ENCODE results near the gene NUDT13. TPM values are rescaled to one million over a fixed set of nuclear protein-coding genes. Genes with fewer than 3 reads are reported as not detected.

NUDT13 gene
- total RNA-seq (1.3 TPM), polyA plus RNA-seq (2.1 TPM)

DNA sequence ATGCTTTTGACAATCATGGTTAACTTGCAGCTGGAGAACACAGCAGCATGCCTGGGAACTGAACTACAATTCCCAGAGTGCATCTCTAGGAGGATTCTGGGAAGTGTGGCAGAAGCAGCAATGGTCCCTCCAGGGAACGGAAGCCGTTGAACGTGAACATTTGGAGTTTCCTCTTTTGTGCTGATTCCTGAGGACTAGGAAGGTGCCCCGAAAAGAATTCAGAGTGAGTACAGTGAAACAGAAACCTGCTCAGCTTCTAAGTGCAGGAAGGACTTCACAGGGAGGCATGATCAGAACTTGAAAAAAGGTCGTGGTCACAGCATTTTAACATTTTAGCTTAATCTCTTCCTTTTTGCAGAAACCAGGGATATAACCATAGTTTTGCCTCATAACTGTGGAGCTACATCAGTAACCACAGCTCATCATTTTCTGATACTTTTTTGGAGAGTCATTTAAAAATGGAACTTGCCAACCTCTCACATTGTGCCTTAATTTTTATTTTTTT is at the start of gene NUDT13:
NUDT13 (plus strand) TSS at position 111 of the 505 bp plus-strand sequence. CDS start 3,911 bp downstream, outside the sequence.
- H3K4me1 ChIP-seq (ENCODE audit: insufficient read depth) = no peaks in the 10 kb centered on the region
- 6% methylated on average over 5 of the region's 5 CpGs for WGBS
- H3K36me3 ChIP-seq (ENCODE audit: insufficient read depth) = no peaks in the 10 kb centered on the region
- peak within 1 kb of the TSS; percentile 79 for H3K27ac ChIP-seq (ENCODE audit: low read depth)
- DNase-seq (ENCODE audit: extremely low spot score) = peak; percentile 81
- H3K4me3 ChIP-seq (ENCODE audit: low read depth, low read length) = peak within 1 kb of the TSS; percentile 50

DNA sequence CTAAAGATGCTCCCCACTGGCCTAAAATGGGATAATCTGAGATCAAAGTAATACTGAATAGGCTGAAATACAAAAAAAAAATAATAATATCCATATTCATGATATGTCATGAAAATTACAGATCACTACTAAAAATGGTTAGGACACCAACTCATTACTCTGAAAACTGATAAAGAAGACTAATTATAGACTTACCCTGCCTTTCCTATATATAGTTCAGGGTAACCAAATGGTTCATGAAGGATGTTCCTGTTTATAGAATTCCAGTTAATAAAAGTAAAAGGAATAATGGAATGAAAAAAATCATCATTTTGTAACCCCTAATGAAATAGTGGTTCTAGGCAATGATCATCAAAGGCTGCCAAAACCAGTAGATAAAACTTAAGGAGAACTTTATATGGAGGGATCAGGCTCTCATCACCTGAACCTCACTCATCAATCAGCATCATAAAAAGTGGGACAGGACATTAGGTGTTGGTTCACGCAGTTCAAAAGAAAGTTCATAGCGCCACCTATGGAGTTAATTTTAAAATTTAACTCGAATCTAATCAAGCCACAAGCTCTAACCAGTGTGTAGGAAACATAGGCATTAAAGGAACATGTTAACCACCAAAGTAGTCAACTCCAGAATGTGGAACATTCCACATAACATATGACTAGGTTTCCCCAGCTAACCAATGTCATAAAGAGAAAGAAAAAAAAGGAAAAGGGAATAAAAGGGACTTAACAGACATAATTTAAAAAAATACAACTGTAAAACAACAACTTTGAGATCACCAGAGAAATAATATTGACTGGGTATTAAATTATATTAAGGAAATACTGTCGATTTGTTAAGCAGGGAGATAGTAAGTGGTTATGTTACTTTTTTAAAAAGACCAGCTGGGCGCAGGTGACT is 49.3 kb upstream of the NUDT13 start:
- DNase-seq (ENCODE audit: extremely low spot score) = no peak
- H3K4me3 ChIP-seq (ENCODE audit: low read depth, low read length) = no peak overlapping the region
- no peaks in the 10 kb centered on the region for H3K4me1 ChIP-seq (ENCODE audit: insufficient read depth)
- H3K27ac ChIP-seq (ENCODE audit: low read depth) = no peak overlapping the region
- no peaks in the 10 kb centered on the region for H3K36me3 ChIP-seq (ENCODE audit: insufficient read depth)
- WGBS = 47% methylated on average over 5 of the region's 5 CpGs

DNA sequence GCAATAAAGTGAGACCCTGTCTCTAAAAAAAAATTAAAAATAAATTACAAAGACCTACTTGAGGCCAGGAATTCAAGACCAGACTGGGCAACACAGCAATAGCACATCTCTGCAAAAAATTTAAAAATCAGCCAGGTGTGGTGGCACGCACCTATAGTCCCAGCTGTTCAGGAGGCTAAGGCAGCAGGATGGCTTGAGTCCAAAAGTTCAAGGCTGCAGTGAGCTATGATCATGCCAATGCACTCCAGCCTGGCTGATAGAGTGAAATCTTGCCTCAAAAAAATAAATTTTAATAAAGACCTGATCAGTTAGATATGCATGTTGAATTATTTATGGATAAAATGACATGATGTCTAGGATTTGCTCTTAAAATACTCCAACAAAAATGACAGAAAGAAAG is 48.5 kb upstream of the NUDT13 start:
- no peak for DNase-seq (ENCODE audit: extremely low spot score)
- WGBS = 97% methylated on average over 1 of the region's 1 CpG
- Histone ChIP-seq H3K4me3 (ENCODE audit: low read depth, low read length) (no peak overlapping the region), H3K36me3 (ENCODE audit: insufficient read depth) (no peaks in the 10 kb centered on the region), H3K27ac (ENCODE audit: low read depth) (no peak overlapping the region), H3K4me1 (ENCODE audit: insufficient read depth) (no peaks in the 10 kb centered on the region)

DNA sequence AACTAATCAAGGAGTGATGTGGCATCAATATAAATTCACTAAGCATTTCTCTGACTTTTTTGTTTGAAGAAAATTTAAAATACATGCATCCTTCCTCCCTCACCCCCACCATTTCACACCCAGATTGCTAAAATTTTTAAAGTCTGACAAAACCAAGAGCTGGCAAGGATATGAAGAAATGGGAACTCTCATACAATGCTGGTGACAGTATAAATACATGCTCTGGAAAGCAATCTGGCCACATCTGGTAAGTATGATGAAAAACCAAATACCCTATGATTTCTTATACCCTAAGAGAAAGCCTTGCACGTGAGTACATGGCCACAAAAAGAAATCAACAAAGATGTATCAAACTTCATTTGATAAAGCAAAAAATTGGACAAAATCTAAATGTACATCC is 44.8 kb upstream of the NUDT13 start:
- Histone ChIP-seq H3K36me3 (ENCODE audit: insufficient read depth) (no peaks in the 10 kb centered on the region), H3K27ac (ENCODE audit: low read depth) (no peak overlapping the region), H3K4me3 (ENCODE audit: low read depth, low read length) (no peak overlapping the region), H3K4me1 (ENCODE audit: insufficient read depth) (no peaks in the 10 kb centered on the region)
- no peak for DNase-seq (ENCODE audit: extremely low spot score)
- WGBS = 76% methylated on average over 1 of the region's 1 CpG

DNA sequence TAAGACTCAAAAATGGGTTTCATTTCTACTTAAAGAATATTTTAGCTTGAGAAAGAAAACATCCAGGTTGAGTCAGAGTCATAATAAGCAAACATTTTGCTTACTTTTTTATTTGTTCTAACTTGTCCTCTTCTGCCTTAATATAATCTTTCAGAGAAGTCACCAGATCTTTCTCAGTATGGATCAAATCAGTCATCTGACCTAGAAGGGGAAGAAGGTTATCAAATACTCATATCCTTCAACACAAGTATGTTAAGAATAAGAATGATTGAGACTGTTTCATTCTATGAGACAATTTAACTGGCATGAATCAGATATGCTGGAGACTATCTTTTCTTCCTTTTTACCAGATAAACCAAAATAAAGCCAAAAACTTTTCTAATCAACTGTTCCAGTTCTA is 36.6 kb upstream of the NUDT13 start:
- H3K4me1 ChIP-seq (ENCODE audit: insufficient read depth) = no peaks in the 10 kb centered on the region
- no peak overlapping the region for H3K4me3 ChIP-seq (ENCODE audit: low read depth, low read length)
- H3K27ac ChIP-seq (ENCODE audit: low read depth) = no peak overlapping the region
- H3K36me3 ChIP-seq (ENCODE audit: insufficient read depth) = peaks cover 4% of the 10 kb centered on the region
- DNase-seq (ENCODE audit: extremely low spot score) = no peak

DNA sequence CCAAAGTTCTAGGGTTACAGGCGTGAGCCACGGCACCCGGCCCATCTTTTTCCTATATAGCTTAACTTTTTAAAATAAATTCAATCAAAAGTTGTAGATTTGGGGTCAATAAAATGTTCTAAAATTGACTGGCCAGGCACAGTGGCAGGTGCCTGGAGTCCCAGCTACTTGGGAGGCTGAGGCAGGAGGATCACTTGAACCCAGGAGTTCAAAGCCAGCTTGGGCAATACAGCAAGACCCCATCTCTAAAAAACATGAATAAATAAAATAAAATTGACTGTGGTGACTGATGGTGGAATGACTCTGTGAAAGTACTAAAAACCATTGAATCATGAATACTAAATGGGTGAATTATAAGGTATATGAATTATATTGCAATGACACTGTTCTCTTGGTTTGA is 34.4 kb upstream of the NUDT13 start:
- H3K4me1 ChIP-seq (ENCODE audit: insufficient read depth) = no peaks in the 10 kb centered on the region
- 94% methylated on average over 3 of the region's 3 CpGs for WGBS

DNA sequence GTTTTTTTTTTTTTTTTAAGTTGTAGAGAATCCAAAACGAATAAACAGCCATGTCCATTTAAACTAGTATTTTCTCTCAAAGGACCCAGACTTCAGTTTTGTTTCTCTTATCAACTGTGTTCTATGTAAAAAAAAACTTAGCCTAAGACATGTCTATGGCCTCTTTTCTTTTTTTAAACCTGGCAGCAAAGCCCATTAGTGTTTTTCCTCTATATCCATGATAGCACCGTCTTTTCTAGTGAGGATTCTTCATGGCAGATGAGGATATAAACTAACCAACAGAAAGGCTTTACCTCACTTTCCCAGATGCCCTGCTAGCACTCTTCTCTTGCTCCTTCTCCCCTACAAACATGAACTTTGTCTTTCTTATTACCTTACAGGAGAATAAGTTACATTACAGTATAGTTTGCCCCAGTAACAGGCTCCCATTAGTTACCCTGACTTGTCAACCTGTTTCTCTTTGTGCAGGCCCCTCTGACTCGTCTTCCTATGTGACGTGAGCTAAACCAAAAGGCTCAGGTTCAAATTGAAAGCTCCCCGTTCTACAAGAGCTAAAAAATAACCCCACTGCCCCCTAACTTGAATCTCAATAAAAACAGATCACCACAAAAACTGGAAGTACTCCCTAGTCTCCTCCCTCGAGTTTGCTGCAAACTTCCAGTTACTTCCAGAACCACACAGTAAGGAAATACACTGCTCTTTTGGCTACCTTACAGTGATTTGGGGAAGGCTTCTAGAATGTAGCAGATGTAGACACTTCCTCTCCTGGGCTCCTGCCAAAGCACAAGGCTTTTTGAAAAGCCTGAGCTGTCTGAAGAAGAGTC is 33.7 kb upstream of the NUDT13 start:
- DNase-seq (ENCODE audit: extremely low spot score) = peak; percentile 59
- H3K4me3 ChIP-seq (ENCODE audit: low read depth, low read length) = no peak overlapping the region
- 16% methylated on average over 6 of the region's 6 CpGs for WGBS
- H3K36me3 ChIP-seq (ENCODE audit: insufficient read depth) = peaks cover 3% of the 10 kb centered on the region
- H3K27ac ChIP-seq (ENCODE audit: low read depth) = peak overlapping the region; percentile 50
- H3K4me1 ChIP-seq (ENCODE audit: insufficient read depth) = no peaks in the 10 kb centered on the region

More for the DNA sequence above, 34.4 kb upstream of the NUDT13 start:
- no peak overlapping the region for H3K4me3 ChIP-seq (ENCODE audit: low read depth, low read length)
- DNase-seq (ENCODE audit: extremely low spot score) = no peak
- H3K27ac ChIP-seq (ENCODE audit: low read depth) = no peak overlapping the region
- H3K36me3 ChIP-seq (ENCODE audit: insufficient read depth) = peaks cover 5% of the 10 kb centered on the region

DNA sequence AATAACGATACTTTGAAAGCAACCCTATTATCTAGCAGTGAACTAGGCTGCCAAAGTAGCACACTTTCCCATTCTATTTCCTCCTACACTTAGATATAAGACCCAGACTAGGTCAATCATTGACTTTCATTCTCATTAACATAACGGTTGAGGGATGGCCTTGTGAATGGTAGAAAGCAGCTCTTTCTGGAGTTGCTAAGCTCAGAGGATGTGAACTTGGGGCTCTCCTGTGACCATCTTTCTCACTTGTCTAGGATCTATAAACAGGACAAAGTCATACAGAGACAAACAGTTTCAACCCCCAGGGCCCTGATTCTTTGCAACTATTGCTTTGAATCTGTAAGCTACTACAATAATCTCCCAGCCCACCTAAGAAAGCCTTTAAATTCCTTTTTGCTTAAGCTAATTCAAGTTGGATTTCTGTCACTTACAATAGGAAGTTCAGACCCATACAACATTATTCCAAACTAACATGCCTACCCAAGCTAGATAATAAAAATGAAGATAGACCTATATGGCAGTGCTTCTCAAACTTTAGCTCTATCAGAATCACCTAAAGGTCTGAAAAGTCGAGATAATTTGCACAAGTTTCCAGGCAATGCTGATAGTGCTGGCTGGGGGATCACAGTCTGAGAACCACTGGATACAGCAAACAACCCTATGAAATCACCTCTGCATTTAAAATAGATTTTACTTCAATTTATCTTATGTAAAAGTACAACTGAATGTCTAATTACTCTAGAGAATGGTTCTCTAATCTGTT is 30.3 kb upstream of the NUDT13 start:
- Histone ChIP-seq H3K27ac (ENCODE audit: low read depth) (no peak overlapping the region), H3K36me3 (ENCODE audit: insufficient read depth) (peaks cover 2% of the 10 kb centered on the region), H3K4me1 (ENCODE audit: insufficient read depth) (peaks cover 2% of the 10 kb centered on the region), H3K4me3 (ENCODE audit: low read depth, low read length) (no peak overlapping the region)
- WGBS = 94% methylated on average over 3 of the region's 3 CpGs
- no peak for DNase-seq (ENCODE audit: extremely low spot score)

DNA sequence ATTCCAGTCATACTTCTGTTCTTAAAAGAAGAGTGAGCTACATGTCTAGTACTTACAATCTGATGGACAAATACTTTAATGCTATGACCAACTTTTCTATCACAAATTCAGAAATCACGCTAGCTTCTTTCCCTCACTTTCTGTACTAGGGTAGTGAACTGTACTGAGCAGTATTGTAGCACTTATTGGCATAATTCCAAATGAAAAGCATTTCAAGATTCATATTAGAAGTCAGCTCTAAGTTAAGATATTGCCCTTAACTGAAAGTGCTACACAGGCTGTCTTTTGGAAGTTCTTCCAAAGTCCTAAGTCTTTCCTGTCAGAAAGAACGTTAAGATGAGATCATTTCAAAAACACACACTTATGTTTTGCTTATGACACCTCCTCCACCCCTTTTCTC is 27.0 kb upstream of the NUDT13 start:
- 36% methylated on average over 2 of the region's 2 CpGs for WGBS

DNA sequence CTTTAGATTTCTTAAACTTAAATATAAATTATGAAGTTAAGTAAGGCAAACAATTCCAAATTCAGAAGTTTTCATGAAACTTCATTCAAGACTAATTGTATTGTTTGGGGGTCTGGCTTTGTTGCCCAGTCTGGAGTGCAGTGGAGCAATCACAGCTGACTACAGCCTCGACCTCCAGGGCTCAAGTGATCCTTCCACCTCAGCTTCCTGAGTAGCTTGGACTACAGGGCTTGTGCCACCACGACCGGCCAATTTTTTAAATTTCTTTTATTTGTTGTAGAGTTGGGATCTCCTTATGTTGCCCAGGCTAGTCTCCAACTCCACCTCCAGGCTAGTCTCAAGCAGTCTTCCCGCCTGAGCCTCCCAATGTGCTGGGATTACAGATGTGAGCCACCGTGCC is 26.0 kb upstream of the NUDT13 start:
- peaks cover 2% of the 10 kb centered on the region for H3K4me1 ChIP-seq (ENCODE audit: insufficient read depth)
- no peak for DNase-seq (ENCODE audit: extremely low spot score)
- no peak overlapping the region for H3K4me3 ChIP-seq (ENCODE audit: low read depth, low read length)
- no peak overlapping the region for H3K27ac ChIP-seq (ENCODE audit: low read depth)
- 89% methylated on average over 5 of the region's 5 CpGs for WGBS
- H3K36me3 ChIP-seq (ENCODE audit: insufficient read depth) = peaks cover 2% of the 10 kb centered on the region

More for the DNA sequence above, 27.0 kb upstream of the NUDT13 start:
- Histone ChIP-seq H3K27ac (ENCODE audit: low read depth) (no peak overlapping the region), H3K4me1 (ENCODE audit: insufficient read depth) (peaks cover 2% of the 10 kb centered on the region), H3K4me3 (ENCODE audit: low read depth, low read length) (no peak overlapping the region), H3K36me3 (ENCODE audit: insufficient read depth) (peaks cover 2% of the 10 kb centered on the region)
- DNase-seq (ENCODE audit: extremely low spot score) = no peak

DNA sequence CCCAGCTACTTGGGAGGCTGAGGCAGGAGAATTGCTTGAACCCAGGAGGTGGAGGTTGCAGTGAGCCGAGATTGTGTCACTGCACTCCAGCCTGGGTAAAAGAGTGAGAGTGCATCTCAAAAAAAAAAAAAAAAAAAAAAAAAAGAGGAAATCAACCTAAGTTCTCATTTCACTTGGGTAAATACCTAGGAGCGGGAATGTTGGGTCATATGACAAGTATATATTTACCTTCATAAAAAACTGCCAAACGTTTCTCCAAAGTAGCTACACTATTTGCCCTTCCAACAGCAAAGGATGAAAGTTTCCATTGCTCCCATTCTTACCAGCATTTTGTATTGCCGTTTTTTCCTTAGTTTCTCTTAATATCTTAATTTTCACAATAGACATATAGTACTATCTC is 23.4 kb upstream of the NUDT13 start:
- Histone ChIP-seq H3K4me3 (ENCODE audit: low read depth, low read length) (no peak overlapping the region), H3K27ac (ENCODE audit: low read depth) (no peak overlapping the region), H3K4me1 (ENCODE audit: insufficient read depth) (peaks cover 2% of the 10 kb centered on the region), H3K36me3 (ENCODE audit: insufficient read depth) (no peaks in the 10 kb centered on the region)
- 83% methylated on average over 4 of the region's 4 CpGs for WGBS
- no peak for DNase-seq (ENCODE audit: extremely low spot score)

DNA sequence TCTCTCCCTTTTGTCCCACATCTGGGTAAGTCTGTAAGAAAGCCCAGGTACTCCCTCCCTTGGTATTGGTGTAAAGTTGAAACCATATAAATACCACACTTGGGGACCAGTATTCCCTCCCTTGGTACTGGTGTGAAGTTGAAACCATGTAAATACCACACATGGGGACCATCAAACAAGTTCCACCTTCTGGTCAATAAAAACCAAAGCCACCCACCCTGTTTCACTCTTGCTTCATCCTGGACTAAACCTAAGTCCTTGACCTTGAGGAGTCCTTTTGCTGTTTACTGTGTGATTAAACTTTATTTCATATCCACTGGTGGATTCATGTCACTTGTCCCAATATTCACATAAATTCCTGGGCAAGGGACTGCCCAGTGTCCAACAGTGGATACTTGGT is 22.0 kb upstream of the NUDT13 start:
- H3K36me3 ChIP-seq (ENCODE audit: insufficient read depth) = no peaks in the 10 kb centered on the region
- H3K4me3 ChIP-seq (ENCODE audit: low read depth, low read length) = no peak overlapping the region
- H3K27ac ChIP-seq (ENCODE audit: low read depth) = no peak overlapping the region
- H3K4me1 ChIP-seq (ENCODE audit: insufficient read depth) = peaks cover 2% of the 10 kb centered on the region
- no peak for DNase-seq (ENCODE audit: extremely low spot score)

DNA sequence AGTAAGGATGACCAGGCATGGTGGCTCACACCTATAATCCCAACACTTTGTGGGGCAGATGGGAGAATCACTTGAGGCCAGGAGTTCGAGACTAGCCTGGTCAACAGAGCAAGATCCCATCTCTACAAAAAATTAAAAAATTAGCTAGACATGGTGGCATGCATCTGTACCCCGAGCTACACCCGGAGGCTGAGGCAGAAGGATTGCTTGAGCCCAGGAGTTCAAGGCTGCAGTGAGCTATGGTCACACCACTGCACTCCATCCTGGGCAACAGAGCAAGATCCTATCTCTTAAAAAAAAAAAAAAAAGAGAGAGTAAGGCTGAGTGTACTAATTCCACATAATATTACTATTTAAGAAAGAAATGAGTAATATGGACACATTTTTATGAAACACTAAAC is 17.4 kb upstream of the NUDT13 start:
- Histone ChIP-seq H3K27ac (ENCODE audit: low read depth) (no peak overlapping the region), H3K4me3 (ENCODE audit: low read depth, low read length) (no peak overlapping the region), H3K4me1 (ENCODE audit: insufficient read depth) (no peaks in the 10 kb centered on the region), H3K36me3 (ENCODE audit: insufficient read depth) (no peaks in the 10 kb centered on the region)
- no peak for DNase-seq (ENCODE audit: extremely low spot score)
- 97% methylated on average over 3 of the region's 3 CpGs for WGBS

All from urinary bladder (tissue), 4 donors.